ENCODE results near the gene TAF3.
A peak's percentile ranks its signal among the peaks of the same experiment; 100 is the strongest.

The TAF3 gene

GRCh38 chr10:7818295-7819120, at the start of gene TAF3 (continued):
- peak; percentile 97 for TF ChIP-seq ZNF518A (tag by site-specific recombination; conservative IDR thresholded peaks at IDR 0.05; ENCODE audit: low read depth)
- no peak for TF ChIP-seq TCF7L2 (IDR thresholded peaks at IDR 0.05; ENCODE audit: borderline replicate concordance, low read depth, low read length)
- no peak for TF ChIP-seq HOXC10 (CRISPR knock-in tag; IDR thresholded peaks at IDR 0.05)
- TF ChIP-seq SP2 (tag by site-specific recombination; IDR thresholded peaks at IDR 0.05): peak; percentile 56
- TF ChIP-seq ZBTB11 (tag by site-specific recombination; conservative IDR thresholded peaks at IDR 0.05; ENCODE audit: low read depth): peak; percentile 67; the same call in 1 of the 2 replicates
- TF ChIP-seq ZFP69B (tag by site-specific recombination; IDR thresholded peaks at IDR 0.05): peak; percentile 31; the same call in 1 of the 2 replicates
- no peak for TF ChIP-seq ZNF707 (tag by site-specific recombination; IDR thresholded peaks at IDR 0.05)
- TF ChIP-seq ZNF692 (tag by site-specific recombination; IDR thresholded peaks at IDR 0.05): peak; percentile 75
- 0 out of 2 replicates have a peak, but pooled peaks have one; percentile 3 for TF ChIP-seq ZNF146 (tag by site-specific recombination; IDR thresholded peaks at IDR 0.05)
- TF ChIP-seq KLF1 (tag by site-specific recombination; IDR thresholded peaks at IDR 0.05): peak; percentile 65
- TF ChIP-seq PRDM1 (tag by site-specific recombination; IDR thresholded peaks at IDR 0.05): no peak
- peak; percentile 70 for TF ChIP-seq GLIS1 (tag by site-specific recombination; IDR thresholded peaks at IDR 0.05)
- TF ChIP-seq ZNF10 (tag by site-specific recombination; IDR thresholded peaks at IDR 0.05): peak; percentile 37; the same call in 1 of the 2 replicates
- TF ChIP-seq ZNF2 (tag by site-specific recombination; IDR thresholded peaks at IDR 0.05): peak; percentile 76
- TF ChIP-seq ZNF624 (tag by site-specific recombination; IDR thresholded peaks at IDR 0.05): no peak
- peak; percentile 1; the same call in 1 of the 2 replicates for TF ChIP-seq ZNF561 (tag by site-specific recombination; IDR thresholded peaks at IDR 0.05; ENCODE audit: borderline replicate concordance)
- TF ChIP-seq ZNF501 (tag by site-specific recombination; IDR thresholded peaks at IDR 0.05): peak; percentile 93
- peak; percentile 99 for TF ChIP-seq ZBTB17 (tag by site-specific recombination; IDR thresholded peaks at IDR 0.05)
- TF ChIP-seq ZNF394 (tag by site-specific recombination; IDR thresholded peaks at IDR 0.05; ENCODE audit: borderline replicate concordance): peak; percentile 47; the same call in 1 of the 2 replicates
- TF ChIP-seq PRDM2 (tag by site-specific recombination; IDR thresholded peaks at IDR 0.05; ENCODE audit: borderline replicate concordance): 0 out of 2 replicates have a peak, but pooled peaks have one; percentile 26
- TF ChIP-seq ZNF639 (tag by site-specific recombination; IDR thresholded peaks at IDR 0.05): peak; percentile 67

Measured in HEK293 (cell line).